ENCODE results near the gene GRIK2. TPM values are rescaled to one million over a fixed set of nuclear protein-coding genes. Genes with fewer than 3 reads are reported as not detected.

GRIK2 gene
- total and polyA plus RNA-seq, 7 donors, result 0.03 to 2.9 (median 0.53) TPM; not detected in 1

DNA sequence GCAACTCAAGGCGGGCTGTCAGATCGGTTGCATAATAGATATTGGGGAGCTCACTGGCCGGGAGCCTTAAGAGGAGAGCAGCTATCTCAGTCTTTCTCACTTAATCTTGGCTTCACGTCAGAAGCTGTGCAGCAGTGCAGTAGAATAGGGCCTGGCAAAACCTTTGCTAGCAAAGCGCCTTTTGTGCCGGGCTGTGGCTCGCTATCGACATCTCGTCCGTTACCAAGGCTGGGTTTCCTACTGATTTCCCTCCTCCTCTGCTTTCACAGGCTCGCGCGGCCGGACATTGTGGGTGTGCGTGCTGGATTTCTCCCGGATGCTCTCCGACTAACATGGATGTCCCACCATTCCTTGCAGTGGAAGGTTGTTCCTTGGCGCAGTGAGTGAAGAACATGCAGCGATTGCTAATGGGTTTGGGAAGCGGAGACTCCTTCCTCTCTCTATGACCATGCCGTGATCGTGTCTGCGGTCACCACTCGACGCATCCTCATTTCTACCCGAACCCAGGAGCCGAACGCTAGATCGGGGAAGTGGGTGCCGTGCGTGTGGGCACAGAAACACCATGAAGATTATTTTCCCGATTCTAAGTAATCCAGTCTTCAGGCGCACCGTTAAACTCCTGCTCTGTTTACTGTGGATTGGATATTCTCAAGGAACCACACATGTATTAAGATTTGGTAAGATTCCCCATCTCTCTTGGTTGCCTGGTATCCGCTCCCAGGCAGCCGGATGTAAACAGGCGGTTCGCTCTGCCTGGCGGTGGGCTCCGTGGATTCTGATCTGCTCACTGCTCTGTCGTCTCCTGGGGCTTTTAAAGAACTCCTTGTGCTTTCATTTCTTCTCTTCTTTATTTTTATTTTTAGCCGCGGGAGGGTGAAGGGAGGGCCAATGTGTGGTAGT, 5.5 kb downstream of the GRIK2 start:
- Histone ChIP-seq H3K4me1 (no peaks in the 10 kb centered on the region), H3K9me3 (no peaks in the 10 kb centered on the region), H3K27ac (no peak overlapping the region), H3K27me3 (ENCODE audit: insufficient read depth in 3 of 3, low read length in 2 of 3) (peaks cover 6 to 77% (median 22%) of the 10 kb centered on the region in 3 donors), H3K36me3 (ENCODE audit: insufficient read depth in 1 of 2, low read depth in 1 of 2) (no peaks in the 10 kb centered on the region), H3K4me3 (no peak overlapping the region)
- intact Hi-C loops (cut with DNase I), result no loop called here
- 4 to 6% (median 5%) methylated on average over 43 of the region's 43 CpGs for WGBS, 3 donors
- TF ChIP-seq CTCF (IDR thresholded peaks at IDR 0.05), result no peak
- ATAC-seq, result no peak
- DNase-seq, result no peak

DNA sequence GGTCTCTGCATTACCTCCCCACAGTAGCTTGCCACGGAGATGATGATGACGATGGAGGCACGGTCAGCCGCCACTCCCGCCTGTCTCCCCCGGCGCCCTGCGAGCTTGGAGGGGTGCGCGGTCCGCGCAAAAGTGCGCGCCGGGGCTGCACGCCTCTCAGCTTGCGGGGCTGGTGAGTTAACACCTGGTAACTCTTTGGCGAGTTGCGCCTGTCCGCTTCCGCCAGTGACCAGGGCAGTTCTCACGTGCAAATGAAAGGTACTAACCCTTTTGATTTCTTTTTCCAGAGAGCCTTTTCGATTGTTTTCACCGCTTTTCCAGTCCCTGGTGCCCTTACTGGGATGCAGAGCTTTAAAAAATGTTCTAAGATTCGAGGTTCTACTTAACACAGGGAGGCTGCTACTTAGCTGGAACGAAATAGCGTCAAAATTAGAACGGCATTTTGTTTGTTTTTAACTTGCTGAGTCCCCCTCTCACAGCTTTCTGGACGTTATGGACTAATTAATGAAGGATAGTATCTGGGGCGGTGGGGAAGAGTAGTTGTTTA, 6.2 kb downstream of the GRIK2 start:
- no peaks in the 10 kb centered on the region for H3K4me1 ChIP-seq
- no peak for TF ChIP-seq CTCF (IDR thresholded peaks at IDR 0.05)
- DNase-seq (no peak), ATAC-seq (no peak)
- H3K36me3 ChIP-seq (ENCODE audit: insufficient read depth in 1 of 2, low read depth in 1 of 2), result no peaks in the 10 kb centered on the region
- H3K9me3 ChIP-seq, result no peaks in the 10 kb centered on the region
- H3K27me3 ChIP-seq (ENCODE audit: insufficient read depth in 3 of 3, low read length in 2 of 3), result peaks cover 6 to 74% (median 22%) of the 10 kb centered on the region in 3 donors
- intact Hi-C loops (cut with DNase I), result no loop called here
- 1 to 5% (median 2%) methylated on average over 30 of the region's 30 CpGs for WGBS, 3 donors
- no peak overlapping the region for H3K27ac ChIP-seq
- H3K4me3 ChIP-seq, result no peak overlapping the region

DNA sequence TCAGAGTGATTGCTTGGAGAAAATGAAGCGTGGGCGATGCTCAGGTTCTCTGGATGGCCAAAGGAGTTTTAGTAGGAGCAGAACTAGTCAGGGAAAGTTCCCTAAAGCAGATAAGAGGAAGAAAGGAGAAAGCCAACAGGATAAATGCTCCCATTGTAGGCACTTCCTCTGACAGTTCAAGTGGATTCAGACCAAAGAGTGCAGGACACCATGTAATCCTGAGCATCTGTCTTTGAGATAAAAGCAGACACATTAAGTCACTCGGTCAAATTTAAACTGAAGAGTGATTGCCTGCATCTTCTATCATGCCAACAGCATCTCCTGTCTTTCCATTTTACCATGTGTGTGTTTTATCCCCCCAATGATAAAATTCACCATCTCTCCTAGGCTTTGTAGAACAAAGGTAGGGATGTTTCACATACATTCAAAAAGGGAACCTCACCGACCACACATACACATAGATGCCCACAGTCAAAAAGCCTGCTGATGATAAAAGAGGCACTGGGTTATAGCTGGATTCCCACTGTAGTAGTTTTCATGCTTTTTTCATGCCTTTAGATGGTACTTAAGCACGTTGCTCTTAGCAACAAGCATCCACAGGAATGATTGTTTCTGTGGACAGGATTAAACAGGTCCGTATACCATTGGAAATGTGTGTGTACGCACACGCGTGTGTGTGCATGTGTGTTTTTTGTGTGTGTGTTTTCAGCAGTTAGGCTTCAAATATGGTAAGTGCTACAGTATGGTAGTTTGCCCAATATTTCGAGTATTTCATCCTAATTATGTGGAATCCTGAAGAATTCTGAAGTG, 7.0 kb downstream of the GRIK2 start:
- no peak for DNase-seq
- Histone ChIP-seq H3K4me1 (no peaks in the 10 kb centered on the region), H3K36me3 (ENCODE audit: insufficient read depth in 1 of 2, low read depth in 1 of 2) (no peaks in the 10 kb centered on the region), H3K27ac (no peak overlapping the region), H3K4me3 (no peak overlapping the region), H3K9me3 (no peaks in the 10 kb centered on the region), H3K27me3 (ENCODE audit: insufficient read depth in 3 of 3, low read length in 2 of 3) (peaks cover 6 to 68% (median 22%) of the 10 kb centered on the region in 3 donors)
- TF ChIP-seq CTCF (IDR thresholded peaks at IDR 0.05), result no peak
- no peak for ATAC-seq
- 27 to 43% (median 41%) methylated on average over 10 of the region's 10 CpGs for WGBS, 3 donors
- intact Hi-C loops (cut with DNase I), result no loop called here

DNA sequence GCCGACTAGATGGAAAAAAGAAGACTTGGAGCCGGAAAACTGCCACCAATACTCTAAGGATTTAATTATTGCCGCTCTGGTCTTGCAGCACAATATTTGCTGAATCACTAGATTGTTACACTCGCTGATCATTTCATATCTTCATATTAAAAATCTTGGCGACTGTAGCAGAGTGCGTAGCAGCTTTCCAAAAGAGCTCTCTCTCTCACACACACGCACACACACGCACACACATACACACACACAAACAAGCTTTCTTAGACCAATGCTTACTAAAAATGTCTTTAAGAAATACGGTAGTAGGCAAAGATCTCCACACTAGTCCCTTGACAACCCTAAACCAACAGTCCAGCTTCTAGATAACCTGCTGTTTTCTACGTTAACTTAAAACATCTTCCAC, 7.7 kb downstream of the GRIK2 start:
- H3K27ac ChIP-seq, result no peak overlapping the region
- no peaks in the 10 kb centered on the region for H3K9me3 ChIP-seq
- peaks cover 6 to 68% (median 22%) of the 10 kb centered on the region in 3 donors for H3K27me3 ChIP-seq (ENCODE audit: insufficient read depth in 3 of 3, low read length in 2 of 3)
- no peaks in the 10 kb centered on the region for H3K4me1 ChIP-seq
- H3K4me3 ChIP-seq, result no peak overlapping the region
- no peaks in the 10 kb centered on the region for H3K36me3 ChIP-seq (ENCODE audit: insufficient read depth in 1 of 2, low read depth in 1 of 2)
- no peak for DNase-seq
- no peak for ATAC-seq
- intact Hi-C loops (cut with DNase I), result no loop called here
- WGBS, 3 donors, result 22 to 47% (median 40%) methylated on average over 10 of the region's 10 CpGs
- no peak for TF ChIP-seq CTCF (IDR thresholded peaks at IDR 0.05)

Measured in psoas muscle (tissue), 8 donors.